ENCODE data around the gene PARP15. TPM values are rescaled to one million over a fixed set of nuclear protein-coding genes. Genes with fewer than 3 reads are reported as not detected.

Gene PARP15
- total RNA-seq, 1 experiment from 2014 or later = 0.07 TPM

DNA sequence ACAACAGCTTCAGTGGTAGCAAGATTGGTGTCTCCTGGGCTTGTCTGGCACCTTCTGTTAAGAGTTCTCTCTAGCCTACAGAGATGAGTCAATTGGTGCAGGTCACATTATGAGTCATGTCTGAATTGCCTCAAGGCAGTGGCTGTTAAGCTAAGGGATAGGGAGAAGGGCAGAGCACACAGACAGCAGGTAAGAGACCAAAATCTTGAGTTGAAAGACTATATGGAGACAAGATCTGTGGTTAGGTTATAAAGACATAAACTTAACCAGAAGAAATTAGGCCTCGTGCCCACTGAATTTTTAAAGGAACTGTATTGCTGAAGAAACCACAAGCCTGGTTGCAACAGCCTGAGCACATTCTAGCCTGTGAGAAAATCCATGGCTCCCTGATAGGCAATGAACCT is 43.5 kb upstream of the PARP15 start:
- H3K4me3 Mint-ChIP-seq (ENCODE audit: unreplicated experiment) = no peak overlapping the region
- H3K9me3 Mint-ChIP-seq (ENCODE audit: unreplicated experiment) = no peaks in the 10 kb centered on the region
- intact Hi-C loops (cut with micrococcal nuclease; ENCODE audit: unreplicated experiment) = no loop called here
- H3K36me3 ChIP-seq (ENCODE audit: control insufficient read depth, insufficient read depth, low read length) = no peaks in the 10 kb centered on the region; the same call in 1 of the 2 replicates
- H3K27me3 Mint-ChIP-seq (ENCODE audit: insufficient read depth, unreplicated experiment) = no peaks in the 10 kb centered on the region
- no peaks in the 10 kb centered on the region for H3K9me3 ChIP-seq
- BruUV-seq (replicated peaks) = no TSS peak
- no peak for DNase-seq
- no peaks in the 10 kb centered on the region for H3K27me3 ChIP-seq (replicated peaks; ENCODE audit: control insufficient read depth, insufficient read depth, low read length)
- no peak overlapping the region for H3K4me3 ChIP-seq (ENCODE audit: low read depth, low read length)
- ChIA-PET POLR2A (no interaction called here), CTCF (interaction anchor here (0.6 kb wide), 1 partner anchor 637 kb away, joined by 3 read pairs; no protein-coding TSS in a partner anchor)
- H3K27ac Mint-ChIP-seq (ENCODE audit: unreplicated experiment) = no peak overlapping the region
- TF ChIP-seq, protein P1, sequence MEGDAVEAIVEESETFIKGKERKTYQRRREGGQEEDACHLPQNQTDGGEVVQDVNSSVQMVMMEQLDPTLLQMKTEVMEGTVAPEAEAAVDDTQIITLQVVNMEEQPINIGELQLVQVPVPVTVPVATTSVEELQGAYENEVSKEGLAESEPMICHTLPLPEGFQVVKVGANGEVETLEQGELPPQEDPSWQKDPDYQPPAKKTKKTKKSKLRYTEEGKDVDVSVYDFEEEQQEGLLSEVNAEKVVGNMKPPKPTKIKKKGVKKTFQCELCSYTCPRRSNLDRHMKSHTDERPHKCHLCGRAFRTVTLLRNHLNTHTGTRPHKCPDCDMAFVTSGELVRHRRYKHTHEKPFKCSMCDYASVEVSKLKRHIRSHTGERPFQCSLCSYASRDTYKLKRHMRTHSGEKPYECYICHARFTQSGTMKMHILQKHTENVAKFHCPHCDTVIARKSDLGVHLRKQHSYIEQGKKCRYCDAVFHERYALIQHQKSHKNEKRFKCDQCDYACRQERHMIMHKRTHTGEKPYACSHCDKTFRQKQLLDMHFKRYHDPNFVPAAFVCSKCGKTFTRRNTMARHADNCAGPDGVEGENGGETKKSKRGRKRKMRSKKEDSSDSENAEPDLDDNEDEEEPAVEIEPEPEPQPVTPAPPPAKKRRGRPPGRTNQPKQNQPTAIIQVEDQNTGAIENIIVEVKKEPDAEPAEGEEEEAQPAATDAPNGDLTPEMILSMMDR (IDR thresholded peaks at IDR 0.05; ENCODE audit: insufficient read depth in 1 of 2, low read depth in 1 of 2, low read length in 1 of 2, severe bottlenecking in 1 of 2, unreplicated experiment in 1 of 2) = no peak
- peaks cover 14% of the 10 kb centered on the region for H3K36me3 Mint-ChIP-seq (ENCODE audit: insufficient read depth, unreplicated experiment)
- H3K4me1 Mint-ChIP-seq (ENCODE audit: low read depth, unreplicated experiment) = no peaks in the 10 kb centered on the region
- no peaks in the 10 kb centered on the region; the same call in 1 of the 2 replicates for H3K4me1 ChIP-seq

DNA sequence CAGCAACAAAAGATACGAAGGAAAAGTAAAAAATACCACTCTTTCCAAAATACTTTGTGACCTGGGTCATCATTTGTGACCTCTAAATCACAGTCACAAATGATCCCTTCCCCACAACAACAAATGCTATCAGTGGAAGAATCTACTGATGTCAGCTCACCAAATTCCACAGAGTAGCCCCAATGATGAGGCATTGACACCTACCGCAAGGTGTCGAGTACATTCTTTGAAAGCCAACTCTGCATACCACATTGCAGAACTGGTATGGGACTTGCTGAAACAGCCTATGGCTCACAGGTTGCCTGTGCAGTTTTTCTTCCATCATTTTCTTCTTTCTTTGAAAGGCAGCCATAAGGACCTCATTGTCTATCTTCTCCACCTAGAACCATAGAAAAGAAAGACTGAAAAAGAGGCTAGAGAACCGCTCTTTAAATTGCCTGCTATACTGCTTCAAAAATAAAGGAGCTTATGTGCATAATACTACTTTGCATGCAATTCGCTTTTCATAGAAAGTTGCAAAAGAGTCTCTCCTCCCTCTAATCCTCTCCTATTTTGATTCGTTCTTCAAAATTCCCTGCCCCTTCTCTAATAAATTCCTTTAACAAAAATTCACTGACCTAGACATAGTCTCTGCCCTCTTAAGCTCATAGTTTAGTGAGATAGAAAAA is 41.4 kb upstream of the PARP15 start:
- no peaks in the 10 kb centered on the region for H3K9me3 ChIP-seq
- no peak overlapping the region for H3K4me3 ChIP-seq (ENCODE audit: low read depth, low read length)
- H3K4me1 ChIP-seq = no peaks in the 10 kb centered on the region; the same call in 1 of the 2 replicates
- Mint-ChIP-seq H3K4me1 (ENCODE audit: low read depth, unreplicated experiment) (no peaks in the 10 kb centered on the region), H3K4me3 (ENCODE audit: unreplicated experiment) (no peak overlapping the region), H3K36me3 (ENCODE audit: insufficient read depth, unreplicated experiment) (peaks cover 14% of the 10 kb centered on the region), H3K9me3 (ENCODE audit: unreplicated experiment) (no peaks in the 10 kb centered on the region), H3K27me3 (ENCODE audit: insufficient read depth, unreplicated experiment) (no peaks in the 10 kb centered on the region), H3K27ac (ENCODE audit: unreplicated experiment) (no peak overlapping the region)
- ChIA-PET POLR2A (no interaction called here), CTCF (no interaction called here)
- no TSS peak for BruUV-seq (replicated peaks)
- DNase-seq = no peak
- TF ChIP-seq, protein P1 (IDR thresholded peaks at IDR 0.05; ENCODE audit: insufficient read depth in 1 of 2, low read depth in 1 of 2, low read length in 1 of 2, severe bottlenecking in 1 of 2, unreplicated experiment in 1 of 2) = no peak
- H3K27me3 ChIP-seq (replicated peaks; ENCODE audit: control insufficient read depth, insufficient read depth, low read length) = no peaks in the 10 kb centered on the region
- H3K36me3 ChIP-seq (ENCODE audit: control insufficient read depth, insufficient read depth, low read length) = no peaks in the 10 kb centered on the region; the same call in 1 of the 2 replicates
- intact Hi-C loops (cut with micrococcal nuclease; ENCODE audit: unreplicated experiment) = no loop called here

DNA sequence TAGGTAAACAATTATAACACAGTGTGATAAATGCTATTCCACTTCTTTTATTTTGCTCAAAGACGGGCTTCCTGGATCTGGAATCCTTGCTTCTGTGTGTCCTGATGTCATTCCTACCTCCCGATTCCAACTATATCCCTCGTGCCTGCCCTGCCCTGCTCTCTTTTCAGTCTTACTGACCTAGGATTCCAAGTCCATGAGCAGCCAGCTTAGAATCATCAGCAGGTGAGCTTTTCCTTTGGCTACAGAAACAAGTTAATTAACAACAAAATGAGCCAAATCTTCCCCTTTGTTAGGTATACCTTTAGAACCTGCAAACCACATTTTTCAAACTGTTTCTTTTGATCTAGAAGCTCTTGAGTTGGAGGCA is 40.8 kb upstream of the PARP15 start:
- Histone ChIP-seq H3K9me3 (no peaks in the 10 kb centered on the region), H3K27me3 (replicated peaks; ENCODE audit: control insufficient read depth, insufficient read depth, low read length) (no peaks in the 10 kb centered on the region), H3K36me3 (ENCODE audit: control insufficient read depth, insufficient read depth, low read length) (no peaks in the 10 kb centered on the region; the same call in 1 of the 2 replicates), H3K4me3 (ENCODE audit: low read depth, low read length) (no peak overlapping the region), H3K4me1 (no peaks in the 10 kb centered on the region; the same call in 1 of the 2 replicates)
- BruUV-seq (replicated peaks) = no TSS peak
- intact Hi-C loops (cut with micrococcal nuclease; ENCODE audit: unreplicated experiment) = no loop called here
- no peak overlapping the region for H3K4me3 Mint-ChIP-seq (ENCODE audit: unreplicated experiment)
- peaks cover 14% of the 10 kb centered on the region for H3K36me3 Mint-ChIP-seq (ENCODE audit: insufficient read depth, unreplicated experiment)
- ChIA-PET POLR2A (no interaction called here), CTCF (no interaction called here)
- DNase-seq = no peak
- TF ChIP-seq, protein P1 (IDR thresholded peaks at IDR 0.05; ENCODE audit: insufficient read depth in 1 of 2, low read depth in 1 of 2, low read length in 1 of 2, severe bottlenecking in 1 of 2, unreplicated experiment in 1 of 2) = no peak
- H3K4me1 Mint-ChIP-seq (ENCODE audit: low read depth, unreplicated experiment) = no peaks in the 10 kb centered on the region
- no peaks in the 10 kb centered on the region for H3K9me3 Mint-ChIP-seq (ENCODE audit: unreplicated experiment)
- no peaks in the 10 kb centered on the region for H3K27me3 Mint-ChIP-seq (ENCODE audit: insufficient read depth, unreplicated experiment)
- H3K27ac Mint-ChIP-seq (ENCODE audit: unreplicated experiment) = no peak overlapping the region
